GM23338 (cell line): ENCODE measurements around the gene EFR3B. TPM values are rescaled to one million over a fixed set of nuclear protein-coding genes. Genes with fewer than 3 reads are reported as not detected.

Experiments used
- ATAC-seq: fragments of 200-7000 bp; cut with Tn5 transposase; 3 replicates; pipeline ENCODE4 v1.9.1; 2020
- DNase-seq: peaks from one replicate; pipeline ENCODE4 v3.0.0-alpha.2; 2015; ENCODE audit warnings: low spot score
- H2AFZ ChIP-seq: fragments of 200-600 bp; sonication (generic); 2 replicates; pipeline ENCODE4 v1.8.0; 2016; ENCODE audit warnings: antibody characterized with exemption, mild to moderate bottlenecking, moderate library complexity
- H3F3A ChIP-seq: fragments of 200-600 bp; sonication (generic); replicated peaks from 2 replicates; pipeline ENCODE4 v1.8.0; 2017; ENCODE audit warnings: antibody characterized with exemption, mixed run types, low read depth
- H3K27ac ChIP-seq: fragments of 200-600 bp; sonication (generic); 2 replicates; pipeline ENCODE4 v1.6.1; 2016; ENCODE audit warnings: low read depth
- H3K27me3 ChIP-seq: fragments of 200-600 bp; sonication (generic); 2 replicates; pipeline ENCODE4 v1.8.0; 2016; ENCODE audit warnings: mild to moderate bottlenecking, mixed run types, moderate library complexity; ENCODE audit not compliant: insufficient read depth
- H3K36me3 ChIP-seq: fragments of 200-600 bp; sonication (generic); 2 replicates; pipeline ENCODE4 v1.8.0; 2016; ENCODE audit warnings: mild to moderate bottlenecking; ENCODE audit not compliant: insufficient read depth
- H3K4me1 ChIP-seq: fragments of 200-600 bp; sonication (generic); 2 replicates; pipeline ENCODE4 v1.8.0; 2016; ENCODE audit warnings: mild to moderate bottlenecking, moderate library complexity; ENCODE audit not compliant: insufficient read depth
- H3K4me2 ChIP-seq: fragments of 200-600 bp; sonication (generic); 2 replicates; pipeline ENCODE4 v1.7.1; 2017; ENCODE audit warnings: mixed run types
- H3K4me3 ChIP-seq: fragments of 200-600 bp; sonication (generic); 2 replicates; pipeline ENCODE4 v1.6.1; 2016; ENCODE audit warnings: mixed run types
- H3K79me2 ChIP-seq: fragments of 200-600 bp; sonication (generic); replicated peaks from 2 replicates; pipeline ENCODE4 v1.8.0; 2017; ENCODE audit warnings: mild to moderate bottlenecking; ENCODE audit not compliant: insufficient read depth
- H3K9me2 ChIP-seq: fragments of 200-600 bp; sonication (generic); 2 replicates; pipeline ENCODE4 v1.8.0; 2017; ENCODE audit not compliant: insufficient read depth
- H4K20me1 ChIP-seq: fragments of 200-600 bp; sonication (generic); replicated peaks from 2 replicates; pipeline ENCODE4 v1.8.0; 2017; ENCODE audit warnings: mild to moderate bottlenecking; ENCODE audit not compliant: insufficient read depth
- H3K27ac Mint-ChIP-seq: 2 replicates; pipeline ENCODE4 v1.8.0; 2020; ENCODE audit warnings: inconsistent platforms, mild to moderate bottlenecking, moderate library complexity, mixed read lengths
- H3K27me3 Mint-ChIP-seq: 3 replicates; pipeline ENCODE4 v1.8.0; 2022; ENCODE audit warnings: low read depth, mild to moderate bottlenecking, moderate library complexity, mixed read lengths, inconsistent platforms; ENCODE audit not compliant: insufficient read depth, poor library complexity
- H3K36me3 Mint-ChIP-seq: 3 replicates; pipeline ENCODE4 v1.8.0; 2021; ENCODE audit warnings: low read depth, mild to moderate bottlenecking, inconsistent platforms, moderate library complexity, mixed read lengths
- H3K4me1 Mint-ChIP-seq: 3 replicates; pipeline ENCODE4 v1.8.0; 2020; ENCODE audit warnings: mild to moderate bottlenecking, inconsistent platforms, mixed read lengths
- H3K4me3 Mint-ChIP-seq: 3 replicates; pipeline ENCODE4 v1.8.0; 2021; ENCODE audit warnings: moderate library complexity, mild to moderate bottlenecking, inconsistent platforms, mixed read lengths
- H3K9me3 Mint-ChIP-seq: 3 replicates; pipeline ENCODE4 v1.8.0; 2020; ENCODE audit warnings: moderate library complexity, mild to moderate bottlenecking, inconsistent platforms, mixed read lengths
- ETS1 ChIP-seq: IDR thresholded peaks from 2 replicates; pipeline ENCODE4 v1.6.1; 2016; ENCODE audit warnings: antibody characterized with exemption
- NANOG ChIP-seq: IDR thresholded peaks from 2 replicates; pipeline ENCODE4 v1.6.1; 2016; ENCODE audit warnings: antibody characterized with exemption, borderline replicate concordance
- POLR2AphosphoS5 ChIP-seq: IDR thresholded peaks from 2 replicates; pipeline ENCODE4 v1.6.1; 2016; ENCODE audit warnings: antibody characterized with exemption, low read depth
- REST ChIP-seq: IDR thresholded peaks from one replicate; pipeline ENCODE4 v1.6.1; 2018; ENCODE audit warnings: antibody characterized with exemption; ENCODE audit not compliant: unreplicated experiment
- STAT1 ChIP-seq: IDR thresholded peaks from one replicate; pipeline ENCODE4 v1.6.1; 2016; ENCODE audit warnings: antibody characterized with exemption; ENCODE audit not compliant: unreplicated experiment
- ZNF114 ChIP-seq: fragments of 250-450 bp; sonication (Bioruptor Pico); IDR thresholded peaks from 2 replicates; pipeline ENCODE4 v1.5.0; 2020; ENCODE audit warnings: mild to moderate bottlenecking, moderate library complexity
- ZNF462 ChIP-seq: fragments of 250-450 bp; sonication (Bioruptor Pico); IDR thresholded peaks from 2 replicates; pipeline ENCODE4 v1.5.0; 2020; ENCODE audit warnings: mild to moderate bottlenecking, moderate library complexity
- polyA plus RNA-seq: library from polyadenylated mRNA; unstranded; fragments of >200 nt; fragmentation: Nextera tagmentation; extraction: Ambion mirVana; gene quantifications from 2 replicates; pipeline ENCODE4 v1.2.1, GENCODE V29; 2016
- total RNA-seq: library from RNA; depleted of rRNA; stranded (reverse); fragments of >200 nt; shearing (Covaris generic); gene quantifications from 2 replicates; pipeline ENCODE4 v1.2.3, GENCODE V29; 2014
- TF ChIP-seq, protein P1 (sequence below), 2 experiments: fragments of 200-600 bp in 1 of 2; sonication (generic) in 1 of 2; conservative IDR thresholded peaks; 2 replicates each; pipeline versions ENCODE4 v1.5.1 to v1.6.1; 2016 to 2017; ENCODE audit warnings: antibody characterized with exemption in 2 of 2, low read depth in 2 of 2, mild to moderate bottlenecking in 2 of 2, moderate library complexity in 1 of 2

Gene EFR3B
- total and polyA plus RNA-seq, 2 experiments from 2014 or later, result 3.3 to 10.7 TPM

GRCh38 chr2:25105336-25106085 is 63.6 kb downstream of the EFR3B start:
- Histone ChIP-seq H3K9me2 (no peaks in the 10 kb centered on the region), H3K27ac (no peak overlapping the region), H2AFZ (no peak overlapping the region), H3K79me2 (no peaks in the 10 kb centered on the region), H4K20me1 (no peaks in the 10 kb centered on the region), H3K4me2 (no peak overlapping the region), H3K36me3 (no peaks in the 10 kb centered on the region), H3K4me3 (no peak overlapping the region), H3F3A (no peaks in the 10 kb centered on the region), H3K27me3 (no peaks in the 10 kb centered on the region), H3K4me1 (no peaks in the 10 kb centered on the region; the same call in 1 of the 2 replicates)
- Mint-ChIP-seq H3K27ac (no peak overlapping the region), H3K36me3 (no peaks in the 10 kb centered on the region; the same call in 2 of the 3 replicates), H3K4me3 (no peak overlapping the region), H3K27me3 (peaks cover 3% of the 10 kb centered on the region), H3K9me3 (no peaks in the 10 kb centered on the region), H3K4me1 (peaks cover 11% of the 10 kb centered on the region)
- DNase-seq (no peak), ATAC-seq (no peak)
- TF ChIP-seq ZNF462 (CRISPR knock-in tag), result no peak
- no peak for TF ChIP-seq POLR2AphosphoS5
- TF ChIP-seq NANOG, result no peak
- TF ChIP-seq STAT1, result no peak

GRCh38 chr2:25109822-25110221 is 67.9 kb downstream of the EFR3B start:
- ATAC-seq, result peak; percentile 43; the same call in 2 of the 3 replicates
- peaks cover 15% of the 10 kb centered on the region for H3K4me1 Mint-ChIP-seq
- no peaks in the 10 kb centered on the region for H3K36me3 ChIP-seq
- peaks cover 8% of the 10 kb centered on the region for H3K27me3 Mint-ChIP-seq
- H3K4me2 ChIP-seq, result no peak overlapping the region
- no peak overlapping the region for H2AFZ ChIP-seq
- H3K9me2 ChIP-seq, result no peaks in the 10 kb centered on the region
- H3K9me3 Mint-ChIP-seq, result no peaks in the 10 kb centered on the region
- no peaks in the 10 kb centered on the region for H3K27me3 ChIP-seq
- no peaks in the 10 kb centered on the region; the same call in 1 of the 2 replicates for H3K4me1 ChIP-seq
- no peaks in the 10 kb centered on the region; the same call in 2 of the 3 replicates for H3K36me3 Mint-ChIP-seq
- H3F3A ChIP-seq, result no peaks in the 10 kb centered on the region
- H3K79me2 ChIP-seq, result no peaks in the 10 kb centered on the region
- H3K27ac Mint-ChIP-seq, result 0 out of 2 replicates have a peak overlapping the region, but pooled peaks have one; percentile 28
- H4K20me1 ChIP-seq, result no peaks in the 10 kb centered on the region
- no peak overlapping the region for H3K4me3 ChIP-seq
- no peak overlapping the region for H3K27ac ChIP-seq
- no peak for DNase-seq
- no peak overlapping the region for H3K4me3 Mint-ChIP-seq
- TF ChIP-seq POLR2AphosphoS5 (no peak), REST (no peak), ETS1 (no peak), ZNF114 (CRISPR knock-in tag) (no peak)
- TF ChIP-seq, protein P1, sequence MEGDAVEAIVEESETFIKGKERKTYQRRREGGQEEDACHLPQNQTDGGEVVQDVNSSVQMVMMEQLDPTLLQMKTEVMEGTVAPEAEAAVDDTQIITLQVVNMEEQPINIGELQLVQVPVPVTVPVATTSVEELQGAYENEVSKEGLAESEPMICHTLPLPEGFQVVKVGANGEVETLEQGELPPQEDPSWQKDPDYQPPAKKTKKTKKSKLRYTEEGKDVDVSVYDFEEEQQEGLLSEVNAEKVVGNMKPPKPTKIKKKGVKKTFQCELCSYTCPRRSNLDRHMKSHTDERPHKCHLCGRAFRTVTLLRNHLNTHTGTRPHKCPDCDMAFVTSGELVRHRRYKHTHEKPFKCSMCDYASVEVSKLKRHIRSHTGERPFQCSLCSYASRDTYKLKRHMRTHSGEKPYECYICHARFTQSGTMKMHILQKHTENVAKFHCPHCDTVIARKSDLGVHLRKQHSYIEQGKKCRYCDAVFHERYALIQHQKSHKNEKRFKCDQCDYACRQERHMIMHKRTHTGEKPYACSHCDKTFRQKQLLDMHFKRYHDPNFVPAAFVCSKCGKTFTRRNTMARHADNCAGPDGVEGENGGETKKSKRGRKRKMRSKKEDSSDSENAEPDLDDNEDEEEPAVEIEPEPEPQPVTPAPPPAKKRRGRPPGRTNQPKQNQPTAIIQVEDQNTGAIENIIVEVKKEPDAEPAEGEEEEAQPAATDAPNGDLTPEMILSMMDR (conservative IDR thresholded peaks at IDR 0.05; ENCODE audit: low read depth in 2 of 2), result no peak
